Activated CD4-positive, alpha-beta T cell treated with anti-CD3 and anti-CD28 coated beads, Interleukin-2, amount 50 U/mL, for 4 hours (primary cell): ENCODE data around the gene NELFA.
"Not testable (repeated sequence)": the region's sequence is repeated elsewhere in the genome, so short reads cannot be mapped to it uniquely, and the experiment has no call there.

Experiments used
- DNase-seq, 2 experiments: peaks; one replicate each; pipeline ENCODE4 v3.0.0-alpha.2; 2020

The NELFA gene

GRCh38 chr4:2040391-2041238, 31.8 kb upstream of the NELFA start:
- no peak for DNase-seq

DNA sequence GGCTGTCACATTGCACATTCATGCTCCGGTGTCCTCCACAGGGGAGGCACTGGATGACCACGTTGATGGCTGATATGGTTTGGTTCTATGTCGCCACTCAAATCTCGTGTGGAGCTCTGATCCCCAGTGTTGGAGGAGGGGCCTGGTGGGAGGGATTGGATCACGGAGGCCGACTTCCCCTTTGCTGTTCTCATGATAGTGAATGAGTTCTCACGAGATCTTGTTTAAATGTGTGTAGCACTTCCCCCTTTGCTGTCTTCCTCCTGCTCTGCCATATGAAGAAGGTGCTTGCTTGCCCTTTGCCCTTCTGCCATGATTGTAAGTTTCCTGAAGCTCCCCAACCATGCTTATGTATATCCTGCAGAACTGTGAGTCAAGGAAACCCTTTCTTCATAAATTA, 28.1 kb upstream of the NELFA start:
- no peak for DNase-seq

- DNase-seq: no peak
These were observed 27.6 kb upstream of the NELFA start for GRCh38 chr4:2036327-2036726.

- not testable (repeated sequence) for DNase-seq
These were observed 22.4 kb upstream of the NELFA start for GRCh38 chr4:2031161-2031560.

- not testable (repeated sequence) for DNase-seq
These were observed 18.3 kb upstream of the NELFA start for GRCh38 chr4:2027120-2027519.

- no peak for DNase-seq
These were observed 17.0 kb upstream of the NELFA start for GRCh38 chr4:2025817-2026216.

- no peak for DNase-seq
These were observed 15.9 kb upstream of the NELFA start for GRCh38 chr4:2024683-2025082.

DNA sequence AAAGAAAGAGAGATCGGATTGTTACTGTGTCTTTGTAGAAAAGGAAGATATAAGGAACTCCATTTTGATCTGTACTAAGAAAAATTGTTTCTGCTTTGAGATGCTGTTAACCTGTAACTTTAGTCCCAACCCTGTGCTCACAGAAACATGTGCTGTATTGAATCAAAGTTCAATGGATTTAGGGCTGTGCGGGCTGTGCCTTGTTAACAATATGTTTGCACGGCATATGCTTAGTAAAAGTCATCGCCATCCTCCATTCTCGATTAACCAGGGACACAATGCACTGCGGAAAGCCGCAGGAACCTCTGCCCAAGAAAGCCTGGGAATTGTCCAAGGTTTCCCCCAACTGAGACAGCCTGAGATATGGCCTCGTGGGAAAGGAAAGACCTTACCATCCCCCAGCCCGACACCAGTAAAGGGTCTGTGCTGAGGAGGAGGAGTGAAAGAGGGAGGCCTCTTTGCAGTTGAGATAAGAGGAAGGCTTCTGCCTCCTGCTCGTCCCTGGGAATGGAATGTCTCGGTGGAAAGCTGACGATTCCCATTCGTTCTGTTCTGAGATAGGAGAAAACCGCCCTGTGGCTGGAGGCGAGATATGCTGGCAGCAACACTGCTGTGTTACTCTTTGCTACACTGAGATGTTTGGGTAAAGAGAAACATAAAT, 12.7 kb upstream of the NELFA start:
- DNase-seq: not testable (repeated sequence)

GRCh38 chr4:2015008-2015407, 6.2 kb upstream of the NELFA start:
- DNase-seq: no peak

DNA sequence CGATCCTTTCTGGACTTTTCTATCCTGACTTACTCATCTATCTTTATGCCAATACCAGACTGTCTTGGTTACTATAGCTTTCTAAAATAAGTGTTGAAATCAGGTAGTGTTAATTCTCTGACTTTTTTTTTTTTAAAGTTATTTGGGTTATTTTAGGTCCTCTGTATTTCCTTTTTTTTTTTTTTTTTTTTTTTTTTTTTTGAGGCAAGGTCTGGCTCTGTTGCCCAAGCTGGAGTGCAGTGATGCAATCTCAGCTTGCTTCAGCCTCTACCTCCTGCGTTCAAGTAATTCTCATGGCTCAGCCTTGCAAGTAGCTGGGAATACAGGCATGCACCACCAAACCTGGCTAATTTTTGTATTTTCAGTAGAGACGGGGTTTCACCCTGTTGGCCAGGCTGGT, 2.8 kb upstream of the NELFA start:
- no peak for DNase-seq

GRCh38 chr4:2009651-2010233, 968 bp upstream of the NELFA start:
- peak; percentile 27 to 34 for DNase-seq

GRCh38 chr4:2008671-2008920, 178 bp downstream of the NELFA start:
- DNase-seq: no peak

- DNase-seq: peak in 1 of 2 experiments; percentile 10
These were observed 737 bp downstream of the NELFA start for GRCh38 chr4:2007804-2008670.

- no peak for DNase-seq
These were observed 1.7 kb downstream of the NELFA start for GRCh38 chr4:2006956-2007653.

- no peak for DNase-seq
These were observed 2.4 kb downstream of the NELFA start for GRCh38 chr4:2006367-2006766.

DNA sequence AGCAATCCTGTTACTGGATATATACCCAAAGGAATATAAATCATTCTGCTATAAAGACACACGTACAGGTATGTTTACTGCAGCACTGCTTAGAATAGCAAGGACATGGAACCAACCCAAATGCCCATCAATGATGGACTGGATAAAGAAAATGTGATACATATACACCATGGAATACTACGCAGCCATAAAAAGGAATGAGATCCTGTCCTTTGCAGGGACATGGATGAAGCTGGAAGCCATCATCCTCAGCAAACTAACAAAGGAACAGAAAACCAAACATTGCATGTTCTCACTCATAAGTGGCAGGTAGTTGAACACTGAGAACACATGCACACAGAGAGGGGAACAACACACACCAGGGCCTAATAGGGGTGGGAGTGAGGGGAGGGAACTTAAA, 5.4 kb downstream of the NELFA start:
- not testable (repeated sequence) for DNase-seq

DNA sequence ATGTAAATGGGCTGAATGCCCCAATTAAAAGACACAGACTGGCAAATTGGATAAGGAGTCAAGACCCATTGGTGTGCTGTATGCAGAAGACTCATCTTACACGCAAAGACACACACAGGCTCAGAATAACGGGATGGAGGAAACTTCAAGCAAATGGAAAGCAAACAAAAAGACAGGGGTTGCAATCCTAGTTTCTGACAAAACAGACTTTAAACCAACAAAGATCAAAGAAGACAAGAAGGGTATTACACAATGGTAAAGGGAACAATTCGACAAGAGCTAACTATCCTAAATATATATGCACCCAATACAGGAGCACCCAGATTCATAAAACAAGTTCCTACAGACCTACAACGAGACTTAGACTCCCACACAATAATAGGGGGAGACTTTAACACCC, 9.5 kb downstream of the NELFA start:
- DNase-seq: not testable (repeated sequence)

GRCh38 chr4:1998296-1998695, 10.5 kb downstream of the NELFA start:
- no peak for DNase-seq

- DNase-seq: no peak
These were observed 11.1 kb downstream of the NELFA start for GRCh38 chr4:1997712-1998111.

DNA sequence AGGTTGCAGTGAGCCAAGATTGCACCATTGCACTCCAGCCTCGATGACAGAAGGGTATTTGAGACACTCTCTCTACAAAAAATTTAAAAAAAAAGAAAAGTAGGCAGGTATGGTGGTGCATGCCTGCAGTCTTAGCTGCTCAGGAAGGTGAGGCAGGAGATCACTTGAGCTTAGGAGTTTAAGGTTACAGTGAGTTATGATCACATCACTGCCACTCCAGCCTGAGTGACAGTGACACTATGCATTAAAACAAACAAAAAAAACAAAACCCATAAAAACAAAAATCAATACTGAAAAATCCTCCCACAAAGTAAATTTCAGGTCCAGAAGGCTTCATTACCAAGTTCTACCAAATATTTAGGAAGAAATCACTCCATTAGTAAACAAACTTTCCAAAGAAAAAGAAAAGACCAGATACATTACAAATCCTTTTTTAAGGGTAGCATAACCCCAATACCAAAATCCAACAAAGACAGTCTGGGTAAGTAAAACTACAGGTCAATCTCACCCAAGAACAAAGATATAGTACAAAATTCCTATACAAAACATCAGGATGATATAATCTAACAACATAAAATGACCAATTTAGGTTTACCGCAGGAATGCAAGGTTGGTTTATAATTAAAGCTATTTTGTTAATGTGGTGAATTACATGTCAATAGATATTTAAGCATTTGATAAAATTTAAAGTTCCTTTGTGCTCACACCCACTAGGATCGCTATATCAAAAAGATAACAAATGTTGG, 11.7 kb downstream of the NELFA start:
- DNase-seq: no peak

GRCh38 chr4:1994938-1995337, 13.8 kb downstream of the NELFA start:
- DNase-seq: no peak
